ENCODE data around the gene ZNF501. TPM values are rescaled to one million over a fixed set of nuclear protein-coding genes. Genes with fewer than 3 reads are reported as not detected.

The ZNF501 gene
- 4.7 and 7.8 TPM in 2 replicates for total RNA-seq

DNA sequence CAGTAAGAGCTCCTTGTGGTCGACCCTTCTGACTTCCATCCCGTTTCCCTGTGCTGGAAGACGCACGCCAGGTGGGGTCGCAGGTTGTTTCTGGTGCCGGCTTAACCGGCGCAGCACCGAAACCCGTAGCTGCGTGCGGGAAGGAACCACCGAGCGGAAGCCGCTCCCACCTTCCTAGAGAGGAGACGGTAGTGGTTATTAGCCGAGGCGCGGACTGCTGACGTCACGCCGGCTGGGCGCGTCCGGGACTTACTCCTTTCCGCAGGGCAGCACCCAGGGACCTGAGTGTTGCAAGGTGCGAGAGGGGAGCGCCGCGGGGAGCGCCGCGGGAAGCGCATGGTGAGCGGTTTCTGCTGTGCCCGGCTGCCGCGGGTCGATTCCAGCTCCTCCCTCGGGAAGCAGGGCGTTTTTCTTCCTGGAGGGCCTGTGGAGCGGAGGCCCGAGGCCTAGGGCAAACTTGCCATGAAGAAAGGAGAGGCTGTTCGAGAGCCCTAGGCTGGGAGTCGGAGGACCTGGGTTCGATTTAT is at the start of gene ZNF501:
Gene ZNF501 (plus strand): TSS at position 252 of the 527 bp plus-strand sequence. CDS start 4,787 bp downstream, outside the sequence.

DNA sequence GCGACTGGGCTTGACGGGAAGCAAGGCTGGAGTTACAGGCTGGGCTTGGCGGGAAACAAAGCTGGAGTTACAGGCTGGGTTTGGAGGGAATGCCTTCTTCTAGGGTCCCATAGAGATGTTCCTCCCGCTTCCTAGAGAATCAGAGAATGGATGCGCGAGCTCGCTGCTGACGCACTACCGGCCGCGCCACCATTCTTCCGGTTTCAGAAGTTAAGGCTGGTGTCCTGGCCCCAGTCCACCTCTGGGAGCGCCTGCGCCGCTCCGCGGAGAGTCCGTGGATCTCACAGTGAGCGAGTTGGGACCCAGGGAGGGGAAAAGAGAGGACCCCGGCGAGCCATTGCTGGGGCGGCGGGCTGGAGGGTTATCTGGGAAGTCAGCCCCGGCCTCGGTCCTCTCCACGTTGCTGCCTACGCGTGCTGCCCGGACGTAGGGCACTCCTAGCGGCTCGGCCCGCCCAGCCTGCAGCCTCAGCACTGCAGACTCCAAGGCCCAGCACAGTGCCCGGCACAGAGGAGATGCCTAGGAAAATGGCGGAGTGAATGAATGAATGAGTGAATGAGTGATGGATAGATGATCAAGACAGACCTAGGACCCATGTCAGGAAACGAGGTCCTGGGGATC is 16.9 kb upstream of the ZNF501 start, which contains the start of gene ZNF502:
Gene ZNF502 (plus strand): TSS at position 206 of the 621 bp plus-strand sequence. CDS start 7,602 bp downstream, outside the sequence.

DNA sequence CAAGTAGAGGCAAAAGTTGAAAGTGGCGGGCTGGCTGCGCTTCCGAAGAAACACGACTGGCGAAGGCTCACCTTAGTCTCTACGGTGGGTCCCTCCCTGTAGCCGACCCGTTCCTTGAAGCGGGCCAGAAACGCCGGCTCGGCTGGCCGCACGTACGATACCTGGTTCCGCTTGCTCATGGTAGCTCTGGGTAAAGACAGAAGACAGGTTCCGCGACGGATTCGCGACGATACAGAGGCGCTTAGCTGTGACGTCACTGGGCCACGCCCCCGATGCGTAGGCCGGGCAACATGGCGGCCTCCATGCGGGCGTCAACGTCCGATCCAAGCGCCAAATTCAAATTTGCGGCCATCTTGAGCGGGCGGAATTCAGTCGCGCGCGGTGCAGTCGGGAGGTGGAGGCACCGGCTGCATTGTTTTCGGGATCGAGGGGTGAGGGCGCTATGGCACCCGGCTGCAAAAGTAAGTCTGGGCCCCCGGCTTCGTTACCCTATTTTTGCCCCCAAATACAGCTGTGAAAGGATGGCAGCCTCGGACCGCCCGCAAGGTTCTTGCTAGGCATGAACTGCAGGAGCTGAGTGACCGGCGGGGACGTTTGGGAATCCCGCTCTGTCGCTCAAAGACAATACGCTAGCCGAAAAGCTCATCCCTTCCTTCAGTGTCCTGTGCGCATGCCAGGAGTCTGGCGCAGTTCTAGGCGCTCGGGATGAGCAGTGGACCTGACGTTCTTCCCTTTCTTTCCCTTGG is 32.2 kb downstream of the ZNF501 start, which contains the start of the genes KIAA1143 and KIF15:
Gene KIAA1143 (minus strand): TSS at position 196 of the 746 bp plus-strand sequence. CDS start 17 bp downstream, at position 179.
Gene KIF15 (plus strand): TSS at position 371 of the 746 bp plus-strand sequence. CDS start 72 bp downstream, at position 443.

Other genes with a start within 250 kb of the ZNF501 start
- 0.63 and 1.8 TPM in 2 replicates for gene ZKSCAN7, start 174.4 kb upstream of the ZNF501 start, total RNA-seq
- 0.63 and 1.8 TPM in 2 replicates for gene ZNF660, start 144.7 kb upstream of the ZNF501 start, total RNA-seq
- 8.9 and 13.7 TPM in 2 replicates for gene ZNF197, start 104.6 kb upstream of the ZNF501 start, total RNA-seq
- gene ZNF35, start 80.9 kb upstream of the ZNF501 start, total RNA-seq, result 12.3 and 15.3 TPM in 2 replicates
- gene ZNF502, start 17.0 kb upstream of the ZNF501 start, total RNA-seq, result 3.4 and 4.9 TPM in 2 replicates
- gene KIAA1143, start 32.0 kb downstream of the ZNF501 start, total RNA-seq, result 14.0 and 16.0 TPM in 2 replicates
- gene KIF15, start 32.2 kb downstream of the ZNF501 start, total RNA-seq, result 5.6 and 12.7 TPM in 2 replicates
- 9.0 and 11.6 TPM in 2 replicates for gene TMEM42, start 132.3 kb downstream of the ZNF501 start, total RNA-seq
- 0.09 TPM in 2 replicates for gene TGM4, start 145.0 kb downstream of the ZNF501 start, total RNA-seq
- 48.7 and 50.4 TPM in 2 replicates for gene ZDHHC3, start 246.5 kb downstream of the ZNF501 start, total RNA-seq
- gene EXOSC7, start 246.6 kb downstream of the ZNF501 start, total RNA-seq, result 60.0 and 61.7 TPM in 2 replicates

All from endothelial cell of coronary artery (primary cell).